ENCODE data around the gene GPRC5B.

Gene GPRC5B

DNA sequence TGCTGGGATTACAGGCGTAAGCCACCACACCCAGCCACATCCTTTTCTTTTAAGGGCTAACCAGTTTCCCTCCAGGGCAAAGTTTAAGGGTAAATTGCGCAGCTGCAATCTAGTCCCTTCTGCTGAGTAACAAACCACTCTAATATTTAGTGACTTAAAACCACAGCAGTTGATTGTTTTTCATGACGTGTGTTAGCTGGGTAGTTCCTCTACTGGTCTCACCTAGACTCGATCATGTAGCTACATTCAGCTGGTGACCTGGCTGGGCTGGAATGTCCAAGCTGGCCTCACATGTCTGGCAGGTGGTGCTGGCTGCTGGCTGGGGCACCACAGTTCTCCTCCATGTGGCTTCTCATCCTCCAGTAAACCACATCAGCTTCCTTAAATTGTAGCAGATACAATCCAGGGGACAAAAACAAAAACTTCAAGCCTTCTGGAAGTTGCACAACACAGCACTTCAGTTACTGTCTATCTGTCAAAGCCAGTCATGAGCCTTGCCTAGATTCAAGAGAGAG lies 75.5 kb downstream of the GPRC5B start:
- peak; percentile 6 for DNase-seq

GRCh38 chr16:19808061-19808641 lies 76.5 kb downstream of the GPRC5B start:
- peak; percentile 41 for DNase-seq

All from activated CD4-positive, alpha-beta T cell treated with anti-CD3 and anti-CD28 coated beads, Interleukin-2, Interleukin-6, amounts not matched to agents 100 ng/mL and 50 ng/mL, durations not matched to agents 16 hours and 8 hours (primary cell).